ENCODE results near the gene EDIL3.

DNA sequence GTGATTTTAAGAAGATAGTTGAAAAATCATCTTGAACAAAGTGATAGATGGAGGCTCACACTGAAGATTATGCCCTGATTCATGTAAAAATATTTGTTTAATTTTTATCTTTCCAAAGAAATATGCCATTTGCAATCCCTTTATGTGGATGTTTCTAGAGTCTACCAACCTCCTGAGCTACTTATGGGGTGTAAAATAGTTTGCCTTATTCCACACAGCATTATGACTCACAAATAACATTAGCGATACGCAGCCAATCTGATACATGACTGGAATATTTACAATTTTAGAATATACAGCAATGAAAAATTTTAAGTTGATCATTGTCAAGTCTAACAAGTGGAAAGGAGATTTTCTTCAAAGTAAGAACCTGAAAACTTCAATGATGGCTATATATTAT, 327.5 kb downstream of the EDIL3 start:
- TF ChIP-seq CTCF (IDR thresholded peaks at IDR 0.05) (no peak), EZH2 (IDR thresholded peaks at IDR 0.05; ENCODE audit: borderline replicate concordance, insufficient read depth, low read depth, low read length, poor library complexity, severe bottlenecking) (no peak)

All from B cell (primary cell).